Esophagus (tissue), 2 donors: ENCODE results near the gene PRRX1. TPM values are rescaled to one million over a fixed set of nuclear protein-coding genes. Genes with fewer than 3 reads are reported as not detected.
A peak's percentile ranks its signal among the peaks of the same experiment; 100 is the strongest.

Experiments used
- H3K27ac ChIP-seq, 2 donors: one replicate each; pipeline ENCODE4 v1.5.1; 2013; ENCODE audit warnings: low read depth in 2 of 2, mild to moderate bottlenecking in 2 of 2, inconsistent platforms in 1 of 2, low read length in 1 of 2, moderate library complexity in 1 of 2
- H3K27me3 ChIP-seq, 2 donors: one replicate each; pipeline ENCODE4 v1.6.1; 2013; ENCODE audit warnings: low read length in 2 of 2, control low read depth in 1 of 2, mild to moderate bottlenecking in 1 of 2; ENCODE audit not compliant: insufficient read depth in 2 of 2, control insufficient read depth in 1 of 2
- H3K36me3 ChIP-seq, 2 donors: one replicate each; pipeline ENCODE4 v1.6.1; 2013; ENCODE audit warnings: low read length in 1 of 2; ENCODE audit not compliant: control insufficient read depth in 2 of 2, insufficient read depth in 2 of 2
- H3K4me1 ChIP-seq, 2 donors: one replicate each; pipeline ENCODE4 v1.6.1; 2013; ENCODE audit warnings: low read length in 1 of 2; ENCODE audit not compliant: control insufficient read depth in 2 of 2, insufficient read depth in 2 of 2
- H3K4me3 ChIP-seq, 2 donors: one replicate each; pipeline ENCODE4 v1.5.1; 2013; ENCODE audit warnings: low read length in 2 of 2, mild to moderate bottlenecking in 2 of 2, low read depth in 1 of 2, moderate library complexity in 1 of 2
- H3K9me3 ChIP-seq, 2 donors: one replicate each; pipeline ENCODE4 v1.6.1; 2013; ENCODE audit warnings: mild to moderate bottlenecking in 2 of 2, low read depth in 1 of 2, low read length in 1 of 2, moderate library complexity in 1 of 2; ENCODE audit not compliant: control insufficient read depth in 2 of 2, insufficient read depth in 1 of 2
- WGBS, 2 donors: extraction: QIAGEN DNeasy Blood & Tissue Kit; methylation state at CpG; one replicate each; pipeline ENCODE4 v1.1.7; 2013; 5-methylcytosine and 5-hydroxymethylcytosine counted together
- polyA plus RNA-seq, 2 donors: library from polyadenylated mRNA; stranded (reverse); fragments of 200-250 nt; gene quantifications; one replicate each; pipeline ENCODE4 v1.2.3, GENCODE V29; 2013
- donor health status: healthy with polysubstance abuse.
- donor health status: Bipolar disorder and iron deficiency.

PRRX1 gene
- polyA plus RNA-seq, 2 donors = 2.2 to 4.5 TPM

GRCh38 chr1:170634824-170635410 lies 29.0 kb upstream of the PRRX1 start:
- Histone ChIP-seq H3K4me1 (no peaks in the 10 kb centered on the region), H3K9me3 (no peaks in the 10 kb centered on the region), H3K36me3 (no peaks in the 10 kb centered on the region), H3K27me3 (no peaks in the 10 kb centered on the region), H3K27ac (no peak overlapping the region), H3K4me3 (no peak overlapping the region)

DNA sequence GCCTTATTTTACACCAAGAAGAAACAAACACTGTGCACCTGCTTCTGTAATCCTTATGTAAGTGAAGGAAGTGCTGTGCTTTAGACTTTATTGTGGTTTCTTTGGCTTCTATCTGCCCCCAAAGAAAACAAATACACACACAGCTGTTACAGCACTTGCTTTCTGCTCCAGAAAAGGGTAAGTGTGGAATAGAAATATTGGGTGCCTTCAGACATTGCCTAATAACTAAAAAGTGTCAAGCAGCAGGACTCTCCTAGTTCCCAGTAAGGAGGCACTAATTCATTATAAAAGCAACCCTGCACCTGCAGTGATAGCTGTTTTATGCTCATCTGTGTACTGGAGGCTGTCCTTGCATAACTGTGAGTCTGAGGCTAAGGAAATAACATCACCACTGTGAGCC lies 23.4 kb upstream of the PRRX1 start:
- Histone ChIP-seq H3K27me3 (no peaks in the 10 kb centered on the region), H3K4me1 (no peaks in the 10 kb centered on the region), H3K27ac (no peak overlapping the region), H3K36me3 (no peaks in the 10 kb centered on the region), H3K4me3 (no peak overlapping the region), H3K9me3 (no peaks in the 10 kb centered on the region)

- Histone ChIP-seq H3K9me3 (peaks cover 0 to 3% of the 10 kb centered on the region in 2 donors), H3K4me1 (peaks cover 0 to 2% of the 10 kb centered on the region in 2 donors), H3K27me3 (no peaks in the 10 kb centered on the region), H3K36me3 (no peaks in the 10 kb centered on the region), H3K4me3 (no peak overlapping the region), H3K27ac (no peak overlapping the region)
- WGBS, 2 donors = 57 to 59% methylated on average over 4 of the region's 4 CpGs
These were observed 6.6 kb upstream of the PRRX1 start for GRCh38 chr1:170657275-170657853.

- no peak overlapping the region for H3K27ac ChIP-seq
- H3K27me3 ChIP-seq = peaks cover 0 to 5% of the 10 kb centered on the region in 2 donors
- no peak overlapping the region for H3K4me3 ChIP-seq
- H3K4me1 ChIP-seq = peaks cover 0 to 2% of the 10 kb centered on the region in 2 donors
- peaks cover 0 to 3% of the 10 kb centered on the region in 2 donors for H3K9me3 ChIP-seq
- 75 to 82% methylated on average over 13 of the region's 13 CpGs for WGBS, 2 donors
- H3K36me3 ChIP-seq = no peaks in the 10 kb centered on the region
These were observed 4.4 kb upstream of the PRRX1 start for GRCh38 chr1:170659399-170660035.

GRCh38 chr1:170660281-170660713 lies 3.6 kb upstream of the PRRX1 start:
- Histone ChIP-seq H3K4me3 (no peak overlapping the region), H3K9me3 (peaks cover 0 to 3% of the 10 kb centered on the region in 2 donors), H3K36me3 (no peaks in the 10 kb centered on the region), H3K27ac (no peak overlapping the region), H3K27me3 (peaks cover 0 to 5% of the 10 kb centered on the region in 2 donors), H3K4me1 (peaks cover 0 to 2% of the 10 kb centered on the region in 2 donors)
- 49 to 59% methylated on average over 25 of the region's 25 CpGs for WGBS, 2 donors

DNA sequence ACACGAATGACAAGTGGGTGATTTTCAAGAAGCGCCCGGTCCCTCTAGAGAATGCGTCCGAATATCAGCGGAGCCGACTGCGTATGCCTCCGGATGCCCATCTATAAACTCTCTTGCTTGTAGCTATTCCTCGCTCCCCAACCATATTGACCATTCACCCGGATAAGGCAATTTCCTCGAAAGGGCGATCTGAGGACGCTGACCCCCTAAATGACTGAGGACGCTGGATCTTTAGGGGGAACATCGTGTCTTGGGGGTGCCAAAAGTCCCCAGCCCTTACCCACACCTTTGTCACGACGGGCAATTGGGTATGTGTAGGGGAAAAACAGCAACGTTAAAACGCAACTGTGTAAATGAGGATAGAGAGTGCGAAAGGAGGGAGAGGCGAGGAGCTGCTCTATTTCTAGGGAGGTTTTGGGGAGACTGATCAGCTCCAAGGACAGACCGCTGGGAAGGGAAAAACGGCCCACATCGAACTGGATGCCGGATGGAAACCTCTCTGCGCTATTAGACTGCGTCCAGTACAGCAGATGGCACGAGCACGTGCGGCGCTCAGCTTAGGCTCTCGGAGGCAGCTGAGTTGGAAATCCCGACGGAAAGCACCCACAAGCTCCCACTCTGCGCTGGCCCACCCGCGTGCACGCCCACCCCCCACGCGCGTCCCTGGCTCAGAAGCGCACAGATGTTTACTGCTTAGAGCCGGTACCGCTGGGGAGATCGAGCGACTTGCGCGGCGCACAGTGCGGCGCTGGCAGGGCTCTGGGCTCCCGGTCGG lies 2.9 kb upstream of the PRRX1 start:
- H3K27ac ChIP-seq = no peak overlapping the region
- WGBS, 2 donors = 16 to 24% methylated on average over 54 of the region's 54 CpGs
- peaks cover 0 to 5% of the 10 kb centered on the region in 2 donors for H3K4me1 ChIP-seq
- H3K9me3 ChIP-seq = peaks cover 0 to 3% of the 10 kb centered on the region in 2 donors
- H3K36me3 ChIP-seq = no peaks in the 10 kb centered on the region
- H3K4me3 ChIP-seq = peak overlapping the region in 1 of 2 donors; percentile 43
- peaks cover 0 to 5% of the 10 kb centered on the region in 2 donors for H3K27me3 ChIP-seq

DNA sequence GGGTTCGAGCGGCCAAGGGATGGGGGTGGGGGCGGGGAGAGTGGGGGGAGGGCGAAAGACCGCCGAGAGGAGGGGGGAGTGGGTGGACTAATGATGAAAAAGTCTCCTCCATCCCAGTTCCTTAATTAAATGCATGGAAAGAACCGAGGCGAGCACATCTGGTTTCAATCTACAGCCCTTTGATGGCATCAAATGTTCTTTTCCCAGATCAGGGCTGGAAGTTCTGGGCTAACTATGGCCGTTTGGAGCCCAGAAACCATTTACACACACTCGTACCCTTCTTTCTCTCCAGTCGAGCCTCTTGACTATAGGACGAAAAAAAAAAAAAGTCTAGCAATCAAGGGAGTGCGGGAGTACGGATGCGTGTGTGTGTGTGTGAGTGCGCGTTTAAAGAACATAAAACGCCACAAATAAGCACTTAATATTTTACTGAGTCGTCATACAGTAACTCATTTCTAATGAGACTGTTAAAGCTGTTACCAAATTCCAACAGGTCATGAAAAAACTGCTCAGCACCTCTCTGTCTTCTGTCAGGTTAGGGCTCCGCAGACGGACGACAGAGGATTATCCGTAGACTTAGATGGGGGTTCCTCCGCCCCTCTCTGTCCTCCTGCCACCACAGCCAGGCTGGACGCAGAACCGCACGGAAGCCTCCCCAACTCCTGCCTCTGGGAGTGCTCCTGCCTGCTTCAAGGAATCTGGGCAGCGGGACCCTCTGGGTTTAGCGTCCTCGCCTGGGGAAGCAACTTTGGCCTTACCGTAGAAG lies 2.1 kb upstream of the PRRX1 start:
- H3K4me1 ChIP-seq = peaks cover 0 to 5% of the 10 kb centered on the region in 2 donors
- 2 to 3% methylated on average over 29 to 31 of the region's 31 CpGs for WGBS, 2 donors
- peaks cover 0 to 5% of the 10 kb centered on the region in 2 donors for H3K27me3 ChIP-seq
- peaks cover 0 to 3% of the 10 kb centered on the region in 2 donors for H3K9me3 ChIP-seq
- H3K4me3 ChIP-seq = peak overlapping the region; percentile 4 to 43
- H3K27ac ChIP-seq = peak overlapping the region; percentile 52 to 59
- H3K36me3 ChIP-seq = no peaks in the 10 kb centered on the region

DNA sequence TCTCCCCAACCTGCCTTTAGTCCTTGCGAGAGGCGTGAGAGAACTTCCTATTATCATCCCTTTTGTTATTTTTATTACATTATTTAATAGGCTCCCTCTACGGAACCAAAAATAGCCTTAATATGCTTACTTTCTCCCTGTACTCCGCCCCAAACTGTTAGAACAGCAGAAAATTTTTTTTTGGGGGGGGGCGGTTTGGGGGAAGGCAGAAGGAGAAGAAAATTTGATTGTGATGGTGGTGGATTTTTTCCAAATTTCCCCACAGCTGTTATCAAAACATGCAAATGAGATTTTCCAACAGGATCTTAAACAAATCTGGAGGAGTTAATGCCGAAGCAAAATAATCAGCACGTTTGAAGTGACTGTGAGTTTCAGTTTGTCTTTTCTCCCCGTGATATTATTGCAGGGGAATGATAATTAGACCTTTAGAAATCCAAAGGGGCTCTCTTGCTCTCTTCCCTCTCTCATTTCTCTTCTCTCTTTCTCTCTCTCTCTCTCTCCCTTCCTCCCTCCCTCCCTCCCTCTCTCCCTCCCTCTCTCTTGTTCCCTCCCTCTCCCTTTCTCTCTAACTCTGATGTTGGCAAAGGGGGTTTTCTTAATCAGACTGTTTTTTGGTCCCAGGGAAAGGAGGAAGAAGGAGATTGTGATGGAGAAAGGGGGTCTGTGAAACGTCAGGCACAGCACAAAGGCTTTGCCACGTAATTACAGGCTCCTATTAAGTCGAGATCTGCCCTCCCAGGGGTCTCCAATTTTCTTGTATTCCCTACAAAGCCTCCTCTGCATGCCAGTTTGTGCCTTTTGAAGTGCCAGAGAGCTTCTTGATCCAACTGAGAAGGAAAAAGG lies 1.1 kb upstream of the PRRX1 start:
- Histone ChIP-seq H3K36me3 (no peaks in the 10 kb centered on the region), H3K4me1 (peaks cover 0 to 5% of the 10 kb centered on the region in 2 donors), H3K27me3 (peaks cover 0 to 5% of the 10 kb centered on the region in 2 donors), H3K9me3 (peaks cover 0 to 3% of the 10 kb centered on the region in 2 donors), H3K27ac (peak overlapping the region; percentile 20 to 52), H3K4me3 (peak overlapping the region; percentile 4 to 43)
- WGBS, 2 donors = 4 to 7% methylated on average over 11 of the region's 11 CpGs
